NB4 (cell line): ENCODE results near the gene TRMT2A.

Source experiments
- CTCF ChIP-seq: IDR thresholded peaks from one replicate; pipeline ENCODE4 v1.5.1; 2012; ENCODE audit warnings: low read depth, low read length
- POLR2A ChIP-seq: IDR thresholded peaks from 2 replicates; pipeline ENCODE4 v1.6.1; 2011; ENCODE audit warnings: mild to moderate bottlenecking; ENCODE audit not compliant: insufficient read length; ENCODE audit errors: extremely low read depth

DNA sequence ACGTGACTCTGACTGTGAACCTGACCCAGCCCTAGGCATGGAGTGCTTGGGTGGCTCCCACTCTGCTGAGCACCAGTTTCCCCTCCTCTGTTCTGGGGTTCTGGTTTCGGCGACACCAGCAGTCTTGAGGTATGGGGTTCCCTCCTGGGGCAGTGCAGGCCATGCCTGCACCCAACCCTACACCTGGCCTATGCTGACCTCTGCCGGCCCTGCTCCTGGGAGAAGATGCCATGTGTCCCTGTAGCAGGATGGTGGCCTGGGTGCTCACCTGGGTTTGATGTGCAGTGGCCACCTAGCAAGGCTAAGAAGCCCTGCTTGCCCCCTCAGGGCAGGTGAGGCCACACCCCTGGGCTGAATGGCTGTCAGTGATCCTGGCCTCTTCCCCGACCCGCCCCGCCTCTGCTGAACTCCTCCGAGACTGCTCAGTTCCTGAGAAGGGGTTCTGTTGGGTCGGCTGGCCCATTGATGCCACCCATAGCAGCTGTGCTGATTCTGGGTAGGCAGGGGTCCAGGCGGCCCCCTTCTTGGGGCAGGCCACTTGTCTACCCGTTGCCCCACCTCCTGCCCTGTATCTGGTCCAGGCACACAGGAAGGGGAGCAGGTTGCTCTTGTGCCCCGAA lies 17.0 kb upstream of the TRMT2A start:
- TF ChIP-seq CTCF (no peak), POLR2A (no peak)
